ENCODE measurements around the gene PDE6A. TPM values are rescaled to one million over a fixed set of nuclear protein-coding genes. Genes with fewer than 3 reads are reported as not detected.

Gene PDE6A
- total RNA-seq, 1 experiment from 2014 or later = not detected

DNA sequence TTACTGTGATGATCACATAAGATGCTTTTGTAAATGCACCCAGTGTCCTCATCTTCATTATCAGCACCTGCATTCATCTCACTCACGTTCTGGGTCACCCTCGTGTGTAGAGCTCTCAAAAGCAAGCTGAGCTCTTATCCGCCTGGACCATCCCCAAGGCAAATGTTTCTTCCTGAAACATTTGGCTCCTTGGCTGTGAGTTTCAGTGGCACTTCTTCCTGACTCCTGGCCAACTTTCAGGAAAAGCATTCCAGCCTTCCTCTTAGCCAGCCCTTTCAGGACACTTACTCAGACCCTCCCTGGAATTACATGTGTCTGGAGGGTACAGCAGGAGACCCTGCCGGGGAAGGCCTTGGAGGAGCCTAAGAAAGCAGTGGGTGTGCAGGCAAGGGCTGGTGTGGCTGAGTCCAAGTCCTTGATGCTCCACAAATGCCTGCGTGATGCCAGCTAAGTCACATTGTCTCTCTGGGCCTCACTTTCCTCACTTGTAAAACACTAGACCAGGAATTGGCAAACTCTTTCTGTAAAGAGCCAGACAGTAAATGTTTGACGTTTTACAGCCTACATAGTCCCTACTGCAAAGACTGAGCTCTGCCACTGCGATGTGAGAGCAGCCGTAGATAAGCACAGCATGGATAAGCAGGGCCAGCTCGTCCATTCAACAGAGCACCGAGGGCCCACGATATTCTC, 72.1 kb downstream of the PDE6A start:
- ChIA-PET CTCF (interaction anchor here (0.6 to 1.6 kb wide), 5 partner anchors 11 to 118 kb away, joined by 3 to 5 read pairs (median 4); no protein-coding TSS in a partner anchor), POLR2A (no interaction called here)
- Mint-ChIP-seq H3K4me3 (no peak overlapping the region), H3K27ac (no peak overlapping the region; the same call in 1 of the 2 replicates), H3K36me3 (no peaks in the 10 kb centered on the region), H3K27me3 (ENCODE audit: low read depth) (no peaks in the 10 kb centered on the region), H3K9me3 (no peaks in the 10 kb centered on the region), H3K4me1 (peaks cover 11% of the 10 kb centered on the region)
- no peak for DNase-seq (ENCODE audit: low spot score)
- ATAC-seq = no peak
- TF ChIP-seq ESRRA (CRISPR knock-in tag; IDR thresholded peaks at IDR 0.05; ENCODE audit: borderline replicate concordance) = no peak
- TF ChIP-seq, protein P1, sequence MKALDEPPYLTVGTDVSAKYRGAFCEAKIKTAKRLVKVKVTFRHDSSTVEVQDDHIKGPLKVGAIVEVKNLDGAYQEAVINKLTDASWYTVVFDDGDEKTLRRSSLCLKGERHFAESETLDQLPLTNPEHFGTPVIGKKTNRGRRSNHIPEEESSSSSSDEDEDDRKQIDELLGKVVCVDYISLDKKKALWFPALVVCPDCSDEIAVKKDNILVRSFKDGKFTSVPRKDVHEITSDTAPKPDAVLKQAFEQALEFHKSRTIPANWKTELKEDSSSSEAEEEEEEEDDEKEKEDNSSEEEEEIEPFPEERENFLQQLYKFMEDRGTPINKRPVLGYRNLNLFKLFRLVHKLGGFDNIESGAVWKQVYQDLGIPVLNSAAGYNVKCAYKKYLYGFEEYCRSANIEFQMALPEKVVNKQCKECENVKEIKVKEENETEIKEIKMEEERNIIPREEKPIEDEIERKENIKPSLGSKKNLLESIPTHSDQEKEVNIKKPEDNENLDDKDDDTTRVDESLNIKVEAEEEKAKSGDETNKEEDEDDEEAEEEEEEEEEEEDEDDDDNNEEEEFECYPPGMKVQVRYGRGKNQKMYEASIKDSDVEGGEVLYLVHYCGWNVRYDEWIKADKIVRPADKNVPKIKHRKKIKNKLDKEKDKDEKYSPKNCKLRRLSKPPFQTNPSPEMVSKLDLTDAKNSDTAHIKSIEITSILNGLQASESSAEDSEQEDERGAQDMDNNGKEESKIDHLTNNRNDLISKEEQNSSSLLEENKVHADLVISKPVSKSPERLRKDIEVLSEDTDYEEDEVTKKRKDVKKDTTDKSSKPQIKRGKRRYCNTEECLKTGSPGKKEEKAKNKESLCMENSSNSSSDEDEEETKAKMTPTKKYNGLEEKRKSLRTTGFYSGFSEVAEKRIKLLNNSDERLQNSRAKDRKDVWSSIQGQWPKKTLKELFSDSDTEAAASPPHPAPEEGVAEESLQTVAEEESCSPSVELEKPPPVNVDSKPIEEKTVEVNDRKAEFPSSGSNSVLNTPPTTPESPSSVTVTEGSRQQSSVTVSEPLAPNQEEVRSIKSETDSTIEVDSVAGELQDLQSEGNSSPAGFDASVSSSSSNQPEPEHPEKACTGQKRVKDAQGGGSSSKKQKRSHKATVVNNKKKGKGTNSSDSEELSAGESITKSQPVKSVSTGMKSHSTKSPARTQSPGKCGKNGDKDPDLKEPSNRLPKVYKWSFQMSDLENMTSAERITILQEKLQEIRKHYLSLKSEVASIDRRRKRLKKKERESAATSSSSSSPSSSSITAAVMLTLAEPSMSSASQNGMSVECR (CRISPR knock-in tag; IDR thresholded peaks at IDR 0.05; ENCODE audit: borderline replicate concordance) = no peak
- TF ChIP-seq ZNF317 (CRISPR knock-in tag; IDR thresholded peaks at IDR 0.05; ENCODE audit: borderline replicate concordance, low read depth) = no peak
- no peak for TF ChIP-seq CREB1 (CRISPR knock-in tag; IDR thresholded peaks at IDR 0.05)

DNA sequence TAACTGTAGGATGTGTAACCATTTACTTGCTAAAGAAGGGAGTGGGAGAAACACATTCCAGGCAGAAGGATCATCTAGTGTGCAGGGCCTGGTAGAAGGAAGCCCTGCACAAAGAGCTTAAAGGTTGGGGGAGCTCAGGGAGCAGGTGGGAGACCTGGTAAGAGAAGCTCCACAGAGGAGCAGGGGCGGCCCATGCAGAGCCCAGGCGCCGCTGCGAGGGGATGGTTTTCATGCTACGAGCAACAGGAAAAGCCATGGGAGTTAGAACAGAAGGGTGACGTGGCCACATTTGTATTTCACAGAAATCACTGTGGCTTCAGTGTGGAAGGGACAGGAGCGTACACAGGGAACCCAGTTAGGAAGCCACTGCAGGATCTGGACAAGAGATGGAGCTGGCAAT, 73.1 kb downstream of the PDE6A start:
- H3K9me3 Mint-ChIP-seq = no peaks in the 10 kb centered on the region
- TF ChIP-seq, protein P2, sequence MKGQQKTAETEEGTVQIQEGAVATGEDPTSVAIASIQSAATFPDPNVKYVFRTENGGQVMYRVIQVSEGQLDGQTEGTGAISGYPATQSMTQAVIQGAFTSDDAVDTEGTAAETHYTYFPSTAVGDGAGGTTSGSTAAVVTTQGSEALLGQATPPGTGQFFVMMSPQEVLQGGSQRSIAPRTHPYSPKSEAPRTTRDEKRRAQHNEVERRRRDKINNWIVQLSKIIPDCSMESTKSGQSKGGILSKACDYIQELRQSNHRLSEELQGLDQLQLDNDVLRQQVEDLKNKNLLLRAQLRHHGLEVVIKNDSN (CRISPR knock-in tag; IDR thresholded peaks at IDR 0.05) = no peak
- TF ChIP-seq ATF1 (CRISPR knock-in tag; IDR thresholded peaks at IDR 0.05) (no peak), ZNF396 (CRISPR knock-in tag; IDR thresholded peaks at IDR 0.05; ENCODE audit: borderline replicate concordance) (no peak), NFATC4 (CRISPR knock-in tag; IDR thresholded peaks at IDR 0.05) (no peak), PRRX2 (CRISPR knock-in tag; IDR thresholded peaks at IDR 0.05) (no peak), ZNF232 (CRISPR knock-in tag; IDR thresholded peaks at IDR 0.05) (no peak), TEAD4 (CRISPR knock-in tag; IDR thresholded peaks at IDR 0.05) (no peak)
- TF ChIP-seq, protein P3, sequence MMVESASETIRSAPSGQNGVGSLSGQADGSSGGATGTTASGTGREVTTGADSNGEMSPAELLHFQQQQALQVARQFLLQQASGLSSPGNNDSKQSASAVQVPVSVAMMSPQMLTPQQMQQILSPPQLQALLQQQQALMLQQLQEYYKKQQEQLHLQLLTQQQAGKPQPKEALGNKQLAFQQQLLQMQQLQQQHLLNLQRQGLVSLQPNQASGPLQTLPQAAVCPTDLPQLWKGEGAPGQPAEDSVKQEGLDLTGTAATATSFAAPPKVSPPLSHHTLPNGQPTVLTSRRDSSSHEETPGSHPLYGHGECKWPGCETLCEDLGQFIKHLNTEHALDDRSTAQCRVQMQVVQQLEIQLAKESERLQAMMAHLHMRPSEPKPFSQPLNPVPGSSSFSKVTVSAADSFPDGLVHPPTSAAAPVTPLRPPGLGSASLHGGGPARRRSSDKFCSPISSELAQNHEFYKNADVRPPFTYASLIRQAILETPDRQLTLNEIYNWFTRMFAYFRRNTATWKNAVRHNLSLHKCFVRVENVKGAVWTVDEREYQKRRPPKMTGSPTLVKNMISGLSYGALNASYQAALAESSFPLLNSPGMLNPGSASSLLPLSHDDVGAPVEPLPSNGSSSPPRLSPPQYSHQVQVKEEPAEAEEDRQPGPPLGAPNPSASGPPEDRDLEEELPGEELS (CRISPR knock-in tag; IDR thresholded peaks at IDR 0.05) = no peak
- TF ChIP-seq, protein P4, sequence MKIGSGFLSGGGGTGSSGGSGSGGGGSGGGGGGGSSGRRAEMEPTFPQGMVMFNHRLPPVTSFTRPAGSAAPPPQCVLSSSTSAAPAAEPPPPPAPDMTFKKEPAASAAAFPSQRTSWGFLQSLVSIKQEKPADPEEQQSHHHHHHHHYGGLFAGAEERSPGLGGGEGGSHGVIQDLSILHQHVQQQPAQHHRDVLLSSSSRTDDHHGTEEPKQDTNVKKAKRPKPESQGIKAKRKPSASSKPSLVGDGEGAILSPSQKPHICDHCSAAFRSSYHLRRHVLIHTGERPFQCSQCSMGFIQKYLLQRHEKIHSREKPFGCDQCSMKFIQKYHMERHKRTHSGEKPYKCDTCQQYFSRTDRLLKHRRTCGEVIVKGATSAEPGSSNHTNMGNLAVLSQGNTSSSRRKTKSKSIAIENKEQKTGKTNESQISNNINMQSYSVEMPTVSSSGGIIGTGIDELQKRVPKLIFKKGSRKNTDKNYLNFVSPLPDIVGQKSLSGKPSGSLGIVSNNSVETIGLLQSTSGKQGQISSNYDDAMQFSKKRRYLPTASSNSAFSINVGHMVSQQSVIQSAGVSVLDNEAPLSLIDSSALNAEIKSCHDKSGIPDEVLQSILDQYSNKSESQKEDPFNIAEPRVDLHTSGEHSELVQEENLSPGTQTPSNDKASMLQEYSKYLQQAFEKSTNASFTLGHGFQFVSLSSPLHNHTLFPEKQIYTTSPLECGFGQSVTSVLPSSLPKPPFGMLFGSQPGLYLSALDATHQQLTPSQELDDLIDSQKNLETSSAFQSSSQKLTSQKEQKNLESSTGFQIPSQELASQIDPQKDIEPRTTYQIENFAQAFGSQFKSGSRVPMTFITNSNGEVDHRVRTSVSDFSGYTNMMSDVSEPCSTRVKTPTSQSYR (CRISPR knock-in tag; IDR thresholded peaks at IDR 0.05) = no peak
- TF ChIP-seq, protein P5, sequence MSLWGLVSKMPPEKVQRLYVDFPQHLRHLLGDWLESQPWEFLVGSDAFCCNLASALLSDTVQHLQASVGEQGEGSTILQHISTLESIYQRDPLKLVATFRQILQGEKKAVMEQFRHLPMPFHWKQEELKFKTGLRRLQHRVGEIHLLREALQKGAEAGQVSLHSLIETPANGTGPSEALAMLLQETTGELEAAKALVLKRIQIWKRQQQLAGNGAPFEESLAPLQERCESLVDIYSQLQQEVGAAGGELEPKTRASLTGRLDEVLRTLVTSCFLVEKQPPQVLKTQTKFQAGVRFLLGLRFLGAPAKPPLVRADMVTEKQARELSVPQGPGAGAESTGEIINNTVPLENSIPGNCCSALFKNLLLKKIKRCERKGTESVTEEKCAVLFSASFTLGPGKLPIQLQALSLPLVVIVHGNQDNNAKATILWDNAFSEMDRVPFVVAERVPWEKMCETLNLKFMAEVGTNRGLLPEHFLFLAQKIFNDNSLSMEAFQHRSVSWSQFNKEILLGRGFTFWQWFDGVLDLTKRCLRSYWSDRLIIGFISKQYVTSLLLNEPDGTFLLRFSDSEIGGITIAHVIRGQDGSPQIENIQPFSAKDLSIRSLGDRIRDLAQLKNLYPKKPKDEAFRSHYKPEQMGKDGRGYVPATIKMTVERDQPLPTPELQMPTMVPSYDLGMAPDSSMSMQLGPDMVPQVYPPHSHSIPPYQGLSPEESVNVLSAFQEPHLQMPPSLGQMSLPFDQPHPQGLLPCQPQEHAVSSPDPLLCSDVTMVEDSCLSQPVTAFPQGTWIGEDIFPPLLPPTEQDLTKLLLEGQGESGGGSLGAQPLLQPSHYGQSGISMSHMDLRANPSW (CRISPR knock-in tag; conservative IDR thresholded peaks at IDR 0.05; ENCODE audit: low read depth) = no peak
- no peaks in the 10 kb centered on the region for H3K36me3 Mint-ChIP-seq
- POLR2A ChIA-PET = no interaction called here
- H3K27me3 Mint-ChIP-seq (ENCODE audit: low read depth) = no peaks in the 10 kb centered on the region
- H3K4me3 Mint-ChIP-seq = no peak overlapping the region
- peaks cover 11% of the 10 kb centered on the region for H3K4me1 Mint-ChIP-seq
- no peak overlapping the region for H3K27ac Mint-ChIP-seq
- DNase-seq (ENCODE audit: low spot score) (no peak), ATAC-seq (no peak)
- CTCF ChIA-PET = interaction anchor here (0.8 to 3.4 kb wide), 3 partner anchors 19 to 90 kb away, joined by 3 to 24 read pairs (median 5); no protein-coding TSS in a partner anchor

All from WTC11 (cell line).